DLD1 (cell line): ENCODE results near the gene SRD5A3.

ENCODE experiments used
- in situ Hi-C: cut with HindIII; loops from 2 replicates; pipeline ENCODE4 v1.10.0; 2017; ENCODE audit warnings: low sequenced_read_pairs

SRD5A3 gene

GRCh38 chr4:55345980-55346850 lies at the start of gene SRD5A3:
TSS of gene SRD5A3 (plus strand) at chr4:55346242. CDS start at chr4:55346337, 95 bp downstream.
- in situ Hi-C loops, result loop anchor here (10.0 kb wide), 1 partner anchor 49 kb away; the partner anchor contains the start of gene TMEM165

GRCh38 chr4:55297346-55297745 lies 48.7 kb upstream of the SRD5A3 start:
- in situ Hi-C loops, result no loop called here

- in situ Hi-C loops, result no loop called here
Measured at GRCh38 chr4:55303760-55304165, 42.3 kb upstream of the SRD5A3 start.

DNA sequence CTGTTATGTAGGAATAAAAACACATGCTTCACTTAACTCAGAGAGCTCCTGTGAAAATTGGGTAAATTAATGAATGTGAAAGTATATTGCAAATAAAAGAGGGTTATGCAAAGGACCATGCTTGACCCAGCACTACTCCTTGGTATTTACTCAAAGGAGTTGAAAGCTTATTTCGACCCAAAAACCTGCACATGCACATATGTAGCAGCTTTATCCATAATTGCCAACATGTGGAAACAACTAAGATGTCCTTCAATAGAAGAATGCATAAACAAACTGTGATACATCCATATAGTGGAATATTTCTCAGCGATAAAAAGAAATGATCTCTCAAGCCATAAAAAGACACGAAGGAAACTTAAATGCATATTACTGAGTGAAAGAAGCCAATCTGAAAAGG lies 41.7 kb upstream of the SRD5A3 start:
- in situ Hi-C loops, result no loop called here

DNA sequence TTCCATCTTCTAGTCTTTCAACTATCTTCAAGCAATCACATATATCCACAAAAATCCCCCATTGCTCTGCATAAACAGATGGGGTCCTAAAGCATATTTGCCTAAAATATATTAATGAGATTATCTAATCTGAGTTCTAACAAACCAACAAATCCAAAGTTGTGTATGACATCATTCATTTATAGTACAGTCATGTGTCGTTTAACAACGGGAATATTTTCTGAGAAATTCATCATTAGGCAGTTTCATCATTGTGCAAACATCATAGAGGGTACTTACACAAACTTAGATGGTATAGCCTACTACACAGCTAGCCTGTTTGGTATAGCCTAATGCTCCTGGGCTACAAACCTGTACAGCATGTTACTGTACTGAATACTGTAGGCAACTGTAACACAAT lies 38.0 kb upstream of the SRD5A3 start:
- in situ Hi-C loops, result no loop called here

GRCh38 chr4:55311792-55312488 lies 34.1 kb upstream of the SRD5A3 start:
- in situ Hi-C loops, result loop anchor here (10.0 kb wide), 1 partner anchor 337 kb away; no protein-coding TSS in a partner anchor

GRCh38 chr4:55312489-55313101 lies 33.4 kb upstream of the SRD5A3 start:
- in situ Hi-C loops, result loop anchor here (10.0 kb wide), 1 partner anchor 338 kb away; no protein-coding TSS in a partner anchor

GRCh38 chr4:55314141-55314820 lies 31.8 kb upstream of the SRD5A3 start:
- in situ Hi-C loops, result loop anchor here (10.0 kb wide), 1 partner anchor 339 kb away; no protein-coding TSS in a partner anchor

- in situ Hi-C loops, result loop anchor here (10.0 kb wide), 1 partner anchor 344 kb away; no protein-coding TSS in a partner anchor
Measured at GRCh38 chr4:55318175-55319129, 27.6 kb upstream of the SRD5A3 start.

DNA sequence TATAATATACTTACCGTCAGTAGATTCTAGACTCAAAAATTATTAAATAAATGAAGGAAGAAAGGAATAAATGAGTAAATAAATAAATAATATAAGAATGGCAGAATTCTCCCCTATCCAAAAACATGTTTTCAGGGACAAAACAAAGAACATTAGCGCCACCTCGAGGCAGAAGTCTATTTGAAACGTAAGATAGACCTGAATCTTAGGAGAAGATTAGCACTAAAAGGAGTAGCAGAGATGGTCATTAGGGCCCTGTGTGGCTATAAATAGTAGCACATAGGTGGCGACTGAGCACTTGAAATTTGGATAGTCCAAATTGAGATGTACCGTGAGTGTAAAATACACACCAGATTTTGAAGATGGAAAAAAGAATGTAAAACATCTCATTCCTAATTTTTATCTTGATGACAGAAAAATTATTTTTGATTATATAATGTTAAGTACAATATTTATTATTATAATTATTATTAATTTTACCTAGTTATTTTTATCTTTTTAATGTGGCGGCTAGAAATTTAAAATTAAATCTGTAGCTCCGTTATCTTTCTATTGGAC lies 24.3 kb upstream of the SRD5A3 start:
- in situ Hi-C loops, result no loop called here

GRCh38 chr4:55323375-55323774 lies 22.7 kb upstream of the SRD5A3 start:
- in situ Hi-C loops, result no loop called here

DNA sequence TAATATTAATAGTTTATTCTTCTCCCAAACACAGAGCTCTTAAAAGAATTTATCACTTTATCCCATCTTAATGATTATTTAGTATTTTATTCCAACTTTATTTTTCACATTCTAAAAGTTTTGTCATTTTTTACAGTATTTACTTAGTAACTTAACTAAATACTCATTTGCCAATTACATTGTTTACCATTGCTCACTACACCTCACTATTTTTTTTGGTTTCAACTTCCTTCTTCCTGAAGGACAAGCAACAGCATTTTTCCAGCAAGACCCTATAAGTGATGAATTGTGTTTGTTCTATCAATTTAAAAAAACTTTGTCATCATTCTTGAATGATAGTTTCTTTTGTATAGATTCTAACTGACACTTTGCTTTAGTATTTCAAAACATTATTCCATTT lies 19.4 kb upstream of the SRD5A3 start:
- in situ Hi-C loops, result no loop called here

GRCh38 chr4:55329012-55329411 lies 17.0 kb upstream of the SRD5A3 start:
- in situ Hi-C loops, result no loop called here

- in situ Hi-C loops, result no loop called here
Measured at GRCh38 chr4:55330241-55330640, 15.8 kb upstream of the SRD5A3 start.

DNA sequence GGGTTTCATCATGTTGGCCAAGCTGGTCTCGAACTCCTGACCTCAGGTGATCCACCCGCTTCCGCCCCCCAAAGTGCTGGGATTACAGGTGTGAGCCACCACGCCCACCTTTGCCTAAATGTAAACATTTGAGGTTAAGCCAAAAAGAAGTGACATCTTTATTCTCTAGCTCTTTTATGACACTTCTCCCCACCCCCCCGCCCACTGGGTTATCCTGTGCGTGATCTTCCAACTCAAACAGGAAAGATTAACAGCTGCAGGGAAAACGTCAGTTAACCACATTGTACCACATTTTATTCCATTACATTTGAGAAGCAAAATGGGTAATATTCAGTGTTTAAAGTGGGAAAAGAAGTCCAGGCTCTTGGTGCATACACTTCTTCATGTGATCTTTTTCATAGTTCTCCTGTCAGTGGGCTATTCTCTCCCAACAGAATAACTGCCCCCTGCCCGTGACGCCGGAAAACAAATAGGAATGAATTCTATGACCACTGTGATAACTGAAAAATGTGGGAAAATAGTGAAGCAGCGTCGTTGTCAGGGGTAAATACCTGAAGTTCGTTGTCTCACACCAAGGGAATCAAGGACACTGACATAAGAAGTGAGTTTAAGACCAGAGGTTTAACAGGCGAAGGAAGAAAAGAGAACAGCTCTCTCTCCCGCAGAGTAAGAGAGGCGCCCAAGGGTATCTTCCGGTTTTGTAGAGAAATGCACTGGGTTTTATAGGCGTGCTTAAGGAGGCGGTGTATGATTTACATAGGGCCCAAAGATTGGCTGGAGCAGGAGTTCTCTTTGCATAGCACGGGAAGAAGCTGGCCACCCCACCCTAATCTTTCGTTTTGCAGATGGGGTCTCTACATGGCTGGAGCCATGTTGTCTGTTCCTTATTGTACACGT lies 9.7 kb upstream of the SRD5A3 start:
- in situ Hi-C loops, result no loop called here

GRCh38 chr4:55337944-55338343 lies 8.1 kb upstream of the SRD5A3 start:
- in situ Hi-C loops, result no loop called here

- in situ Hi-C loops, result no loop called here
Measured at GRCh38 chr4:55338486-55338885, 7.6 kb upstream of the SRD5A3 start.

- in situ Hi-C loops, result loop anchor here (10.0 kb wide), 1 partner anchor 55 kb away; the partner anchor contains the start of gene TMEM165
Measured at GRCh38 chr4:55340266-55340665, 5.8 kb upstream of the SRD5A3 start.
